K562 (cell line): ENCODE results near the gene NR2F2.

ENCODE experiments used
- POLR2A ChIP-seq: fragments of 450-650 bp; conservative IDR thresholded peaks from 2 replicates; pipeline ENCODE4 v1.6.1; 2016
- POLR2AphosphoS5 ChIP-seq: IDR thresholded peaks from 2 replicates; pipeline ENCODE4 v1.6.1; 2011; ENCODE audit warnings: mild to moderate bottlenecking, low read depth, low read length, moderate library complexity; ENCODE audit not compliant: control insufficient read depth, insufficient read depth
- RB1 ChIP-seq: fragments of 450-650 bp; IDR thresholded peaks from 2 replicates; pipeline ENCODE4 v1.6.1; 2017; ENCODE audit warnings: low read depth, mild to moderate bottlenecking
- TF ChIP-seq, protein P1 (sequence below), 2 experiments: fragments of 450-650 bp; conservative IDR thresholded peaks; 2 replicates each; pipeline ENCODE4 v1.6.1; 2017; ENCODE audit warnings: mild to moderate bottlenecking in 2 of 2, moderate library complexity in 2 of 2
- TF ChIP-seq, protein P2 (sequence below), 3 experiments: IDR thresholded peaks in 2 of 3; conservative IDR thresholded peaks in 1 of 3; 2 replicates each; pipeline ENCODE4 v1.5.1; 2011 to 2012; ENCODE audit warnings: low read length in 3 of 3, mild to moderate bottlenecking in 3 of 3, control low read depth in 2 of 3, improper control_type of control experiment in 1 of 3, inconsistent platforms in 1 of 3, low read depth in 1 of 3, mixed read lengths in 1 of 3, moderate library complexity in 1 of 3; ENCODE audit not compliant: insufficient read depth in 2 of 3

DNA sequence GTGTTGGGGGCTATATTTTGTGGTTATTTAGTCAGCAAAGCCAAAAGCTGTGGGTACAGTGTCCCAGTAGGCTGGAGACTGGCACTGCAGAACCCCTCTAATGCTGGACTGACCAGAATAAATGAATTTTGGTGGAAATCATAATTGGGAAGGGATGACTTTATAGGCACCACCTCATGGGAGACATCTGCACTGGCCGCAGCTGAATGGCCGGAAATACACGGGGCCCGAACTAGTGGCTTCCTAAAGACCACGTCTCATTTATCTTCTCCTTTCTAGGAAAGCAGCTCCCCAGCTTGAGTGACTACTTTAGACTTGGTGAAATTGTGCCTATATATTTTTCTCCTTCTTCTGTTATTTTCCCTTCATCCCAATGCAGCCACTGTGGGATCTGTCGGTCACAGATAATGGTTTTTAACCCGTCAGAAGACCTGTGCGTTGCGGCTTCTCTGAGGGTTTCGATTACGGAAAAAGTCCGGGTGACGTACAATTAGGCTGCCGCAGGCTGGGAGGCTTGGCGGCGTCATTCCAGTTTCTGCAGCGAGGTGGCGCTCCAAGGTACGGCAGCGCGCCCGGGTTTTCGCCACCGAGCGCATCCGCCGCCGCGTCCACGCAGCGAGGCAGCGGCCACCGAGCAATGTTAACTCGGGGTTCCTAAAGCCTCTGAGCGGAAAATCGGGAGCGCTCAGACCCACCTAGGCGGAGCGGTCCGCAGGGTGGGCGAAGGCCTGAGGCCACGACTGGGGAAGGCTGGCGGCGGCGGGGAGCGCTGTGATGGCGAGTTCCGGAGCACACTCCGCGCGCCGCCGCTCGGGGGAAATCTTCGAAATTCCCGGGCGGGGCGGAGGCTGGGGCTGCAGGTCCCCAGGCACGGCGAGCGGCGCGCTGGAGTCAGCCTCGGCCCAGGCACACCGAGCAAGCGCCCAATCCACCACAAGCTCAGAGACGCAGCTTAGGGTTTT is 26.3 kb downstream of the NR2F2 start:
- peak; percentile 65 for TF ChIP-seq RB1
- TF ChIP-seq, protein P1, sequence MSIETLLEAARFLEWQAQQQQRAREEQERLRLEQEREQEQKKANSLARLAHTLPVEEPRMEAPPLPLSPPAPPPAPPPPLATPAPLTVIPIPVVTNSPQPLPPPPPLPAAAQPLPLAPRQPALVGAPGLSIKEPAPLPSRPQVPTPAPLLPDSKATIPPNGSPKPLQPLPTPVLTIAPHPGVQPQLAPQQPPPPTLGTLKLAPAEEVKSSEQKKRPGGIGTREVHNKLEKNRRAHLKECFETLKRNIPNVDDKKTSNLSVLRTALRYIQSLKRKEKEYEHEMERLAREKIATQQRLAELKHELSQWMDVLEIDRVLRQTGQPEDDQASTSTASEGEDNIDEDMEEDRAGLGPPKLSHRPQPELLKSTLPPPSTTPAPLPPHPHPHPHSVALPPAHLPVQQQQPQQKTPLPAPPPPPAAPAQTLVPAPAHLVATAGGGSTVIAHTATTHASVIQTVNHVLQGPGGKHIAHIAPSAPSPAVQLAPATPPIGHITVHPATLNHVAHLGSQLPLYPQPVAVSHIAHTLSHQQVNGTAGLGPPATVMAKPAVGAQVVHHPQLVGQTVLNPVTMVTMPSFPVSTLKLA (conservative IDR thresholded peaks at IDR 0.05), result 0 out of 4 replicates have a peak, but pooled peaks have one; percentile 42 to 78
- TF ChIP-seq POLR2AphosphoS5, result peak; percentile 45
- TF ChIP-seq POLR2A, result peak; percentile 78
- TF ChIP-seq, protein P2, sequence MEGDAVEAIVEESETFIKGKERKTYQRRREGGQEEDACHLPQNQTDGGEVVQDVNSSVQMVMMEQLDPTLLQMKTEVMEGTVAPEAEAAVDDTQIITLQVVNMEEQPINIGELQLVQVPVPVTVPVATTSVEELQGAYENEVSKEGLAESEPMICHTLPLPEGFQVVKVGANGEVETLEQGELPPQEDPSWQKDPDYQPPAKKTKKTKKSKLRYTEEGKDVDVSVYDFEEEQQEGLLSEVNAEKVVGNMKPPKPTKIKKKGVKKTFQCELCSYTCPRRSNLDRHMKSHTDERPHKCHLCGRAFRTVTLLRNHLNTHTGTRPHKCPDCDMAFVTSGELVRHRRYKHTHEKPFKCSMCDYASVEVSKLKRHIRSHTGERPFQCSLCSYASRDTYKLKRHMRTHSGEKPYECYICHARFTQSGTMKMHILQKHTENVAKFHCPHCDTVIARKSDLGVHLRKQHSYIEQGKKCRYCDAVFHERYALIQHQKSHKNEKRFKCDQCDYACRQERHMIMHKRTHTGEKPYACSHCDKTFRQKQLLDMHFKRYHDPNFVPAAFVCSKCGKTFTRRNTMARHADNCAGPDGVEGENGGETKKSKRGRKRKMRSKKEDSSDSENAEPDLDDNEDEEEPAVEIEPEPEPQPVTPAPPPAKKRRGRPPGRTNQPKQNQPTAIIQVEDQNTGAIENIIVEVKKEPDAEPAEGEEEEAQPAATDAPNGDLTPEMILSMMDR (IDR thresholded peaks at IDR 0.05 in 2 of 3, conservative IDR thresholded peaks at IDR 0.05 in 1 of 3; ENCODE audit: insufficient read depth in 2 of 3, low read depth in 1 of 3, low read length in 3 of 3), result peak; percentile 91 to 97 (median 93)
